Measurements from ENCODE around the gene LNPK. TPM values are rescaled to one million over a fixed set of nuclear protein-coding genes. Genes with fewer than 3 reads are reported as not detected.
"Not testable (repeated sequence)": the region's sequence is repeated elsewhere in the genome, so short reads cannot be mapped to it uniquely, and the experiment has no call there.

The LNPK gene
- total and polyA plus RNA-seq, 4 experiments from 2014 or later, result 17.5 to 31.3 (median 26.1) TPM

GRCh38 chr2:175973373-175973772, 28.7 kb downstream of the LNPK start:
- ChIA-PET CTCF (ENCODE audit: partially characterized antibody) (no interaction called here), POLR2A (ENCODE audit: partially characterized antibody) (no interaction called here)
- Mint-ChIP-seq H3K4me3 (no peak overlapping the region), H3K27ac (no peak overlapping the region), H3K4me1 (peaks cover 0 to 3% (median under 1%) of the 10 kb centered on the region in 4 donors), H3K36me3 (peaks cover 43 to 53% of the 10 kb centered on the region in 2 donors), H3K9me3 (peaks cover 0 to 5% (median 2%) of the 10 kb centered on the region in 8 donors), H3K27me3 (no peaks in the 10 kb centered on the region)
- intact Hi-C loops (cut with micrococcal nuclease), result no loop called here
- Histone ChIP-seq H3K36me3 (ENCODE audit: insufficient read depth, low read length) (peaks cover 4% of the 10 kb centered on the region), H3K27me3 (ENCODE audit: insufficient read depth, low read length) (no peaks in the 10 kb centered on the region), H3K4me3 (ENCODE audit: low read length in 2 of 2) (no peak overlapping the region), H3K4me1 (ENCODE audit: insufficient read depth, low read length) (no peaks in the 10 kb centered on the region), H3K27ac (ENCODE audit: low read depth, low read length) (no peak overlapping the region), H3K9me3 (ENCODE audit: control insufficient read depth in 1 of 2, low read length in 2 of 2) (no peaks in the 10 kb centered on the region)
- no peak for DNase-seq

GRCh38 chr2:175966839-175967238, 35.2 kb downstream of the LNPK start:
- H3K27me3 Mint-ChIP-seq, result no peaks in the 10 kb centered on the region
- ChIA-PET CTCF (ENCODE audit: partially characterized antibody) (no interaction called here), POLR2A (ENCODE audit: partially characterized antibody) (no interaction called here)
- H3K9me3 ChIP-seq (ENCODE audit: control insufficient read depth in 1 of 2, low read length in 2 of 2), result no peaks in the 10 kb centered on the region
- intact Hi-C loops (cut with micrococcal nuclease), result no loop called here
- no peak for DNase-seq
- peaks cover 29 to 36% of the 10 kb centered on the region in 2 donors for H3K36me3 Mint-ChIP-seq
- peaks cover 0 to 5% (median 0%) of the 10 kb centered on the region in 8 donors for H3K9me3 Mint-ChIP-seq
- H3K36me3 ChIP-seq (ENCODE audit: insufficient read depth, low read length), result peaks cover 3% of the 10 kb centered on the region
- no peak overlapping the region for H3K4me3 ChIP-seq (ENCODE audit: low read length in 2 of 2)
- H3K27ac ChIP-seq (ENCODE audit: low read depth, low read length), result no peak overlapping the region
- H3K27me3 ChIP-seq (ENCODE audit: insufficient read depth, low read length), result no peaks in the 10 kb centered on the region
- no peak overlapping the region for H3K4me3 Mint-ChIP-seq
- H3K4me1 Mint-ChIP-seq, result no peaks in the 10 kb centered on the region
- H3K4me1 ChIP-seq (ENCODE audit: insufficient read depth, low read length), result no peaks in the 10 kb centered on the region
- H3K27ac Mint-ChIP-seq, result no peak overlapping the region

GRCh38 chr2:175965773-175966172, 36.3 kb downstream of the LNPK start:
- H3K27me3 Mint-ChIP-seq, result no peaks in the 10 kb centered on the region
- H3K4me1 ChIP-seq (ENCODE audit: insufficient read depth, low read length), result no peaks in the 10 kb centered on the region
- peaks cover 40 to 46% of the 10 kb centered on the region in 2 donors for H3K36me3 Mint-ChIP-seq
- H3K9me3 ChIP-seq (ENCODE audit: control insufficient read depth in 1 of 2, low read length in 2 of 2), result no peaks in the 10 kb centered on the region
- intact Hi-C loops (cut with micrococcal nuclease), result no loop called here
- peaks cover 3% of the 10 kb centered on the region for H3K36me3 ChIP-seq (ENCODE audit: insufficient read depth, low read length)
- POLR2A ChIA-PET (ENCODE audit: partially characterized antibody), result no interaction called here
- peaks cover 0 to 3% (median 0%) of the 10 kb centered on the region in 4 donors for H3K4me1 Mint-ChIP-seq
- no peak overlapping the region for H3K4me3 ChIP-seq (ENCODE audit: low read length in 2 of 2)
- no peak for DNase-seq
- CTCF ChIA-PET (ENCODE audit: partially characterized antibody), result no interaction called here
- H3K9me3 Mint-ChIP-seq, result peaks cover 0 to 6% (median 0%) of the 10 kb centered on the region in 8 donors
- H3K27ac ChIP-seq (ENCODE audit: low read depth, low read length), result no peak overlapping the region
- no peak overlapping the region for H3K27ac Mint-ChIP-seq
- no peak overlapping the region for H3K4me3 Mint-ChIP-seq
- no peaks in the 10 kb centered on the region for H3K27me3 ChIP-seq (ENCODE audit: insufficient read depth, low read length)

GRCh38 chr2:175964195-175964594, 37.9 kb downstream of the LNPK start:
- Histone ChIP-seq H3K36me3 (ENCODE audit: insufficient read depth, low read length) (no peaks in the 10 kb centered on the region), H3K9me3 (ENCODE audit: control insufficient read depth in 1 of 2, low read length in 2 of 2) (no peaks in the 10 kb centered on the region), H3K27ac (ENCODE audit: low read depth, low read length) (no peak overlapping the region), H3K4me1 (ENCODE audit: insufficient read depth, low read length) (no peaks in the 10 kb centered on the region), H3K27me3 (ENCODE audit: insufficient read depth, low read length) (no peaks in the 10 kb centered on the region), H3K4me3 (ENCODE audit: low read length in 2 of 2) (no peak overlapping the region)
- no peak for DNase-seq
- intact Hi-C loops (cut with micrococcal nuclease), result no loop called here
- Mint-ChIP-seq H3K4me1 (peaks cover 0 to 10% (median 4%) of the 10 kb centered on the region in 4 donors), H3K27ac (no peak overlapping the region), H3K36me3 (peaks cover 45 to 53% of the 10 kb centered on the region in 2 donors), H3K4me3 (no peak overlapping the region), H3K9me3 (peaks cover 0 to 6% (median 0%) of the 10 kb centered on the region in 8 donors), H3K27me3 (no peaks in the 10 kb centered on the region)
- ChIA-PET POLR2A (ENCODE audit: partially characterized antibody) (no interaction called here), CTCF (ENCODE audit: partially characterized antibody) (interaction anchor here (1.0 kb wide), 1 partner anchor 53 kb away, joined by 3 read pairs; no protein-coding TSS in a partner anchor)

GRCh38 chr2:175963171-175963570, 38.9 kb downstream of the LNPK start:
- H3K4me1 ChIP-seq (ENCODE audit: insufficient read depth, low read length); H3K4me1 Mint-ChIP-seq; POLR2A ChIA-PET (ENCODE audit: partially characterized antibody); intact Hi-C loops (cut with micrococcal nuclease); H3K27me3 ChIP-seq (ENCODE audit: insufficient read depth, low read length); H3K4me3 Mint-ChIP-seq; H3K9me3 ChIP-seq (ENCODE audit: control insufficient read depth in 1 of 2, low read length in 2 of 2); DNase-seq; H3K9me3 Mint-ChIP-seq; H3K36me3 ChIP-seq (ENCODE audit: insufficient read depth, low read length); H3K27ac ChIP-seq (ENCODE audit: low read depth, low read length); H3K4me3 ChIP-seq (ENCODE audit: low read length in 2 of 2); H3K27me3 Mint-ChIP-seq; H3K27ac Mint-ChIP-seq: not testable (repeated sequence)
- CTCF ChIA-PET (ENCODE audit: partially characterized antibody), result interaction anchor here (1.0 kb wide), 1 partner anchor 54 kb away, joined by 3 read pairs; no protein-coding TSS in a partner anchor
- peaks cover 49 to 60% of the 10 kb centered on the region in 2 donors for H3K36me3 Mint-ChIP-seq

GRCh38 chr2:175957845-175958244, 44.2 kb downstream of the LNPK start:
- Histone ChIP-seq H3K4me3 (ENCODE audit: low read length in 2 of 2) (no peak overlapping the region), H3K27ac (ENCODE audit: low read depth, low read length) (no peak overlapping the region), H3K36me3 (ENCODE audit: insufficient read depth, low read length) (no peaks in the 10 kb centered on the region), H3K27me3 (ENCODE audit: insufficient read depth, low read length) (no peaks in the 10 kb centered on the region), H3K4me1 (ENCODE audit: insufficient read depth, low read length) (no peaks in the 10 kb centered on the region), H3K9me3 (ENCODE audit: control insufficient read depth in 1 of 2, low read length in 2 of 2) (no peaks in the 10 kb centered on the region)
- Mint-ChIP-seq H3K9me3 (peaks cover 0 to 6% (median 0%) of the 10 kb centered on the region in 8 donors), H3K27ac (no peak overlapping the region), H3K4me1 (peaks cover 0 to 10% (median 5%) of the 10 kb centered on the region in 4 donors), H3K4me3 (no peak overlapping the region), H3K27me3 (no peaks in the 10 kb centered on the region), H3K36me3 (peaks cover 71% of the 10 kb centered on the region in 2 donors)
- intact Hi-C loops (cut with micrococcal nuclease), result no loop called here
- ChIA-PET POLR2A (ENCODE audit: partially characterized antibody) (no interaction called here), CTCF (ENCODE audit: partially characterized antibody) (no interaction called here)
- no peak for DNase-seq

- intact Hi-C loops (cut with micrococcal nuclease), result no loop called here
- no peaks in the 10 kb centered on the region for H3K4me1 ChIP-seq (ENCODE audit: insufficient read depth, low read length)
- Mint-ChIP-seq H3K9me3 (no peaks in the 10 kb centered on the region), H3K4me3 (no peak overlapping the region), H3K4me1 (peaks cover 0 to 10% (median under 1%) of the 10 kb centered on the region in 4 donors), H3K36me3 (peaks cover 56 to 67% of the 10 kb centered on the region in 2 donors), H3K27me3 (no peaks in the 10 kb centered on the region), H3K27ac (no peak overlapping the region)
- DNase-seq, result no peak
- no peaks in the 10 kb centered on the region for H3K9me3 ChIP-seq (ENCODE audit: control insufficient read depth in 1 of 2, low read length in 2 of 2)
- H3K27ac ChIP-seq (ENCODE audit: low read depth, low read length), result no peak overlapping the region
- ChIA-PET CTCF (ENCODE audit: partially characterized antibody) (interaction anchor here (1.3 kb wide), 1 partner anchor 13 kb away, joined by 3 read pairs; no protein-coding TSS in a partner anchor), POLR2A (ENCODE audit: partially characterized antibody) (no interaction called here)
- H3K4me3 ChIP-seq (ENCODE audit: low read length in 2 of 2), result no peak overlapping the region
- no peaks in the 10 kb centered on the region for H3K27me3 ChIP-seq (ENCODE audit: insufficient read depth, low read length)
- no peaks in the 10 kb centered on the region for H3K36me3 ChIP-seq (ENCODE audit: insufficient read depth, low read length)
Measured at GRCh38 chr2:175955136-175955535, 46.9 kb downstream of the LNPK start.
